HG02885 (cell line): Measurements from ENCODE around the gene PPM1E.

Experiments
- ATAC-seq: cut with Tn5 transposase; IDR thresholded peaks from one replicate; pipeline ENCODE4 v1.9.1; 2021; ENCODE audit warnings: mild to moderate bottlenecking; ENCODE audit not compliant: unreplicated experiment, poor library complexity

Gene PPM1E

GRCh38 chr17:59024916-59025315 is 269.3 kb downstream of the PPM1E start:
- no peak for ATAC-seq

- no peak for ATAC-seq
Measured at GRCh38 chr17:59026176-59026939, 270.7 kb downstream of the PPM1E start.

- ATAC-seq: no peak
Measured at GRCh38 chr17:59027750-59028149, 272.1 kb downstream of the PPM1E start.

GRCh38 chr17:59028328-59028727 is 272.7 kb downstream of the PPM1E start:
- ATAC-seq: no peak

GRCh38 chr17:59030811-59031210 is 275.2 kb downstream of the PPM1E start:
- no peak for ATAC-seq
